OCI-LY7 (cell line): ENCODE results near the gene NEDD9. TPM values are rescaled to one million over a fixed set of nuclear protein-coding genes. Genes with fewer than 3 reads are reported as not detected.

Experiments
- BruUV-seq: library from RNA; stranded (reverse); fragments of 400-500 nt; replicated peaks from 2 replicates; lab custom pipeline; 2021; lab: Mats Ljungman, UMichigan
- CTCF ChIA-PET: fragments of 300-600 bp; sonication (Branson Sonifier 250); formaldehyde crosslinking; loops from one replicate; lab custom pipeline; 2022; ENCODE audit warnings: antibody characterized with exemption; ENCODE audit not compliant: unreplicated experiment; lab: Charles Lee
- POLR2A ChIA-PET: fragments of 300-600 bp; sonication (Branson Sonifier 250); formaldehyde crosslinking; loops from one replicate; lab custom pipeline; 2022; ENCODE audit warnings: antibody characterized with exemption; lab: Charles Lee
- DNase-seq: peaks from one replicate; pipeline ENCODE4 v3.0.0-alpha.2; 2015; ENCODE audit warnings: low spot score
- H2AFZ ChIP-seq: fragments of 200-600 bp; sonication (generic), shearing (Covaris generic); 2 replicates; pipeline ENCODE4 v1.6.1; 2014; ENCODE audit warnings: mild to moderate bottlenecking, antibody characterized with exemption, low read length, moderate library complexity
- H3K27ac ChIP-seq: fragments of 200-600 bp; sonication (generic); 2 replicates; pipeline ENCODE4 v1.5.1; 2014; ENCODE audit warnings: mixed run types, low read depth, mild to moderate bottlenecking, moderate library complexity, low read length, inconsistent platforms; ENCODE audit not compliant: poor library complexity, severe bottlenecking
- H3K36me3 ChIP-seq: fragments of 200-600 bp; sonication (generic); 2 replicates; pipeline ENCODE4 v1.6.1; 2014; ENCODE audit warnings: mild to moderate bottlenecking, antibody characterized with exemption, low read length, moderate library complexity, mixed read lengths; ENCODE audit not compliant: insufficient read depth
- H3K4me1 ChIP-seq: fragments of 200-600 bp; sonication (generic); 2 replicates; pipeline ENCODE4 v1.5.1; 2014; ENCODE audit warnings: mild to moderate bottlenecking, low read length; ENCODE audit not compliant: insufficient read depth, poor library complexity, severe bottlenecking
- H3K4me2 ChIP-seq: fragments of 200-600 bp; sonication (generic); 2 replicates; pipeline ENCODE4 v1.6.1; 2014; ENCODE audit warnings: mild to moderate bottlenecking, low read length
- H3K4me3 ChIP-seq: fragments of 200-600 bp; sonication (generic); 2 replicates; pipeline ENCODE4 v1.5.1; 2014; ENCODE audit warnings: mild to moderate bottlenecking, low read depth, low read length; ENCODE audit not compliant: poor library complexity, severe bottlenecking
- H3K79me2 ChIP-seq: fragments of 200-600 bp; sonication (generic); 2 replicates; pipeline ENCODE4 v1.6.1; 2016; ENCODE audit warnings: low read depth, mild to moderate bottlenecking, low read length, moderate library complexity, mixed read lengths; ENCODE audit not compliant: insufficient read depth
- H3K9me2 ChIP-seq: fragments of 200-600 bp; sonication (generic); 2 replicates; pipeline ENCODE4 v1.6.1; 2016; ENCODE audit warnings: mild to moderate bottlenecking, low read length, mixed read lengths; ENCODE audit not compliant: insufficient read depth
- H3K9me3 ChIP-seq: fragments of 200-600 bp; sonication (generic); 2 replicates; pipeline ENCODE4 v1.6.1; 2014; ENCODE audit warnings: mild to moderate bottlenecking, mixed run types, low read length, mixed read lengths
- H4K20me1 ChIP-seq: fragments of 200-600 bp; sonication (generic); 2 replicates; pipeline ENCODE4 v1.6.1; 2014; ENCODE audit warnings: mild to moderate bottlenecking, antibody characterized with exemption, low read length, moderate library complexity, mixed read lengths; ENCODE audit not compliant: insufficient read depth
- EZH2phosphoT487 ChIP-seq: fragments of 200-600 bp; sonication (generic); IDR thresholded peaks from 2 replicates; pipeline ENCODE4 v1.6.1; 2018; ENCODE audit warnings: low read depth, borderline replicate concordance, mild to moderate bottlenecking, mixed run types, antibody characterized with exemption, low read length, moderate library complexity, mixed read lengths
- intact Hi-C: fragments of 100-400 bp; cut with micrococcal nuclease; formaldehyde crosslinking; loops from one replicate; pipeline ENCODE4 v1.10.0; 2022; ENCODE audit not compliant: unreplicated experiment
- total RNA-seq, 2 experiments: library from RNA; depleted of rRNA in 1 of 2; stranded (reverse); fragments of >200 nt in 1 of 2; shearing (Covaris generic) in 1 of 2; gene quantifications; 2 replicates each; pipeline ENCODE4 v1.2.3, GENCODE V29; 2014 to 2022
- TF ChIP-seq, protein P1 (sequence below): fragments of 200-600 bp; sonication (generic); conservative IDR thresholded peaks from 2 replicates; pipeline ENCODE4 v1.5.1; 2014; ENCODE audit warnings: mild to moderate bottlenecking, antibody characterized with exemption, low read length, moderate library complexity, mixed read lengths

The NEDD9 gene
- total RNA-seq, 2 experiments from 2014 or later = 13.0 to 41.6 TPM

DNA sequence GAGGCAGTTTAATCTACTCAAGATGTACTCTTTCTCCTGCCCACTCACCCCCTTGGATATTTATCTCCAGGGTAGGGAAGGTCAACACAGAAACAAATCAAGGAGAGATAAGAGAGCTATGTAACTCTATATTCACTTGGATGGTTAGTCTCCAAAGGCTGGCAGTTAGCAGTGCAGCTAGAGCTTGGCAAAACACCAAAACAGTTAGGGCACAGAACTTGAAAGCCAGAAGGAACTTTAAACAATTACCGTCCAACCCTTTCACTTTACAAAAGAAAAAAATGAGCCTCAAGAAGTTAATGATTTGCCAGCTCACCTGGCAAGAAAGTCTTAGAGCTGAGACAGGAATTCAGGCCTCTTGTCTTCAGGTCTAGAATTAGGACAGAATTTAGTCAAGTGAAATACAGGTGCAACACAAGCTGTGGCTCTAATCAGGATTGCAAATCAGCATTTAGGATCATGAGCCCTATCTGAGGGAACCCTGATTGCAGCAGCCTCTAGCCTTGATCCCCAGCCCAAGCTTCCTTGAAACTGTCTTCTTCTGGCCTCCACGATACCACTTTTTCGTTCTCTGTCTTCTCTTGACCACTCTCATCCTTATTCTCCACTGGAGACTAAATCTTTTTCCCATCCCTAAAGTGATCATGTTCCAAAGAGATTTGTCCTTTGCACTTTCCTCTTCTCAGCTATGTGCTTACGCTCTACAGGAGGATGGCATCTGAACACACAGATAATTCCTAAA is 14.9 kb downstream of the NEDD9 start:
- intact Hi-C loops = no loop called here
- Histone ChIP-seq H3K4me1 (no peaks in the 10 kb centered on the region), H4K20me1 (no peaks in the 10 kb centered on the region), H3K79me2 (no peaks in the 10 kb centered on the region), H3K9me2 (no peaks in the 10 kb centered on the region), H3K27ac (no peak overlapping the region), H3K9me3 (no peaks in the 10 kb centered on the region), H2AFZ (no peak overlapping the region), H3K4me2 (no peak overlapping the region), H3K36me3 (no peaks in the 10 kb centered on the region), H3K4me3 (no peak overlapping the region)
- TF ChIP-seq EZH2phosphoT487 = no peak
- ChIA-PET CTCF (no interaction called here), POLR2A (no interaction called here)
- no peak for DNase-seq
- BruUV-seq = no TSS peak

DNA sequence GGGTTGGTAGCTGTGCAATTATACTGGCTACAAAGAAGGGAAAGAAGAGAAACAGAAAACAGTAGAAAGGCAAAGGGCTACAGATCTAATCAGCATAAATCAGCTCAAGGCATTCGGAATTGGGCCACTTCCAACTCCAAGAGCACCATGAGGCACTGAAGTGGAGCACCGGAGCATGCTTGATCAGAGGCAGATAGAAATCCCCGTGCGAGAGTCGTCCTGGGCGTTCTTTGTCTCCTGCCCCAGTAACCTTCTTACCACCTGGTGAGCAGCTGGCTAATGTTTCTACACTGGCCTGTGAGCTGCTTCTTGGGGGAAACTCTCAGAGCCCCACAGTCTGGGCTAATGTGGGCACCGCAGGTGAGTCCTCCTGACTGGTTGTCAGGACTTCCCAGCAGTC is 16.7 kb downstream of the NEDD9 start:
- Histone ChIP-seq H3K4me2 (no peak overlapping the region), H4K20me1 (no peaks in the 10 kb centered on the region)

DNA sequence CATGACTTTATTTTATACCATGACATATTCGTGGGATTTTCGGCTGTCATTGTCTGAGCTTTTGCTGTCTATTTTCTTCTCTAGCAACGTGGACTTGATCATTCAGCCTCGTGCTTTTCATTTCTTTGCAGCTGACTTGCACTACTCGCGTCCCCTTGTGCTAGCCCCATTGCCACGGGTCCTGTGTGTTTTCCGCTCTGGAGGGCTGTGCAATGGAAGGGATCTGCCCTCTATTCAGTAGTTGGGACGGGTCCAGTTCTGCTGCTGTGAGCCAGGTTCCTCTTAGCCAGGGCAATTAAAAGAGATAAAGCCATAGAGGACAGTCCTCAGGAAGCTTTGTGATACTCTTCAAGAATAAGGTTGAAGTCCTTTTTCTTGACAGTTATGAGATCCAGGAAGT is 17.6 kb downstream of the NEDD9 start:
- POLR2A ChIA-PET = interaction anchor here (0.6 to 1.5 kb wide), 2 partner anchors 17 to 355 kb away, joined by 3 to 6 read pairs; partner anchors contain the start of gene NEDD9

More for the DNA sequence above, 16.7 kb downstream of the NEDD9 start:
- Histone ChIP-seq H3K27ac (no peak overlapping the region), H3K36me3 (no peaks in the 10 kb centered on the region), H3K9me2 (no peaks in the 10 kb centered on the region), H3K9me3 (no peaks in the 10 kb centered on the region), H2AFZ (no peak overlapping the region), H3K79me2 (no peaks in the 10 kb centered on the region), H3K4me3 (no peak overlapping the region), H3K4me1 (no peaks in the 10 kb centered on the region)
- ChIA-PET CTCF (no interaction called here), POLR2A (interaction anchor here (1.5 kb wide), 1 partner anchor 16 kb away, joined by 6 read pairs; the partner anchor contains the start of gene NEDD9)
- intact Hi-C loops = no loop called here
- no TSS peak for BruUV-seq
- TF ChIP-seq, protein P1, sequence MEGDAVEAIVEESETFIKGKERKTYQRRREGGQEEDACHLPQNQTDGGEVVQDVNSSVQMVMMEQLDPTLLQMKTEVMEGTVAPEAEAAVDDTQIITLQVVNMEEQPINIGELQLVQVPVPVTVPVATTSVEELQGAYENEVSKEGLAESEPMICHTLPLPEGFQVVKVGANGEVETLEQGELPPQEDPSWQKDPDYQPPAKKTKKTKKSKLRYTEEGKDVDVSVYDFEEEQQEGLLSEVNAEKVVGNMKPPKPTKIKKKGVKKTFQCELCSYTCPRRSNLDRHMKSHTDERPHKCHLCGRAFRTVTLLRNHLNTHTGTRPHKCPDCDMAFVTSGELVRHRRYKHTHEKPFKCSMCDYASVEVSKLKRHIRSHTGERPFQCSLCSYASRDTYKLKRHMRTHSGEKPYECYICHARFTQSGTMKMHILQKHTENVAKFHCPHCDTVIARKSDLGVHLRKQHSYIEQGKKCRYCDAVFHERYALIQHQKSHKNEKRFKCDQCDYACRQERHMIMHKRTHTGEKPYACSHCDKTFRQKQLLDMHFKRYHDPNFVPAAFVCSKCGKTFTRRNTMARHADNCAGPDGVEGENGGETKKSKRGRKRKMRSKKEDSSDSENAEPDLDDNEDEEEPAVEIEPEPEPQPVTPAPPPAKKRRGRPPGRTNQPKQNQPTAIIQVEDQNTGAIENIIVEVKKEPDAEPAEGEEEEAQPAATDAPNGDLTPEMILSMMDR = no peak
- TF ChIP-seq EZH2phosphoT487 = no peak
- DNase-seq = no peak

More for the DNA sequence above, 17.6 kb downstream of the NEDD9 start:
- Histone ChIP-seq H3K4me2 (no peak overlapping the region), H3K36me3 (no peaks in the 10 kb centered on the region), H3K9me3 (no peaks in the 10 kb centered on the region), H3K4me3 (no peak overlapping the region), H2AFZ (no peak overlapping the region), H3K27ac (no peak overlapping the region), H3K9me2 (no peaks in the 10 kb centered on the region), H3K79me2 (no peaks in the 10 kb centered on the region), H3K4me1 (no peaks in the 10 kb centered on the region), H4K20me1 (no peaks in the 10 kb centered on the region)
- DNase-seq = no peak
- BruUV-seq = no TSS peak
- CTCF ChIA-PET = no interaction called here
- no peak for TF ChIP-seq EZH2phosphoT487
- TF ChIP-seq, protein P1 = no peak
- intact Hi-C loops = no loop called here
